WERI-Rb-1 (cell line): ENCODE results near the gene GNAQ.

Experiments used
- DNase-seq: peaks from one replicate; pipeline ENCODE4 v3.0.0-alpha.2; 2020
- H3K27ac ChIP-seq: fragments of 250-450 bp; sonication (Bioruptor Pico); 2 replicates; pipeline ENCODE4 v1.5.1; 2020; ENCODE audit warnings: mild to moderate bottlenecking, moderate library complexity
- H3K27me3 ChIP-seq: fragments of 250-450 bp; sonication (Bioruptor Pico); 2 replicates; pipeline ENCODE4 v1.5.1; 2021; ENCODE audit warnings: mild to moderate bottlenecking, low read depth, moderate library complexity; ENCODE audit not compliant: insufficient read depth, severe bottlenecking
- H3K36me3 ChIP-seq: fragments of 250-450 bp; sonication (Bioruptor Pico); 2 replicates; pipeline ENCODE4 v1.5.1; 2020; ENCODE audit warnings: mild to moderate bottlenecking, moderate library complexity
- H3K4me3 ChIP-seq: 2 replicates; pipeline ENCODE4 v1.5.1; 2011; ENCODE audit warnings: low read depth, mild to moderate bottlenecking, control low read depth, low read length
- H3K9me3 ChIP-seq: fragments of 250-450 bp; sonication (Bioruptor Pico); 2 replicates; pipeline ENCODE4 v1.5.1; 2021; ENCODE audit warnings: mild to moderate bottlenecking, moderate library complexity; ENCODE audit not compliant: severe bottlenecking
- TF ChIP-seq, protein P1 (sequence below): IDR thresholded peaks from 2 replicates; pipeline ENCODE4 v1.5.1; 2011; ENCODE audit warnings: low read depth, mild to moderate bottlenecking, control low read depth, inconsistent platforms, low read length

The GNAQ gene

DNA sequence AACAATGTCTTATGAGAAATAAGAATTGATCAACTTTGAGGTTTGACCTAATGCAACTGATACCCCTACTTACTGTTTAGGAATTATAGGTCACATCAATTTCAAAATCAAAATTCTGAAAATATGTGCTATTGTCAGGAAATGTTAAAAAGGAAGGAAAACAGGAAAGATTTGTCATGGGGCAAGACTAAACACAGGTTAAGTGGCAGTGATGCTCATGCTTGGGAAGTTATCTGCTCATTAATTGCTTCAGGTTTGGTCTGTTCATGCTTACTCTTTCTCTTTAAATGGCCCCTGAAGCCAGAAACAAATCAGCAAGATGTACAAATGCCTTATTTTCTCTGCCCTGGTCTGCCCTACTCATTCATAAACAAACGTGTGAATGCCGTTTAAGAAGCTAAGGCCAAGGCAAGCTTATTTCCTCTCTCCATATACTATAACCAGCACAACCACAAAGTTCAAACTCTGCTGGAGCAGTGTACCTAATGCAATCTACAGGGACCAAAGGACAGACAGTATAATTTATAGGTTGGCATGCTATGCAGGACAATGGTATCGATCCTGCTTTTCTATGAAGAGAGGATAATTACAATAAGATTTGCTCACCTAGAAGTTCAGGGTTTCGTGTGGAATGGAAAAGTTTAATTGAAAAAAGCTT, 177.2 kb downstream of the GNAQ start:
- H3K27me3 ChIP-seq, result no peaks in the 10 kb centered on the region
- no peak for DNase-seq
- H3K27ac ChIP-seq, result no peak overlapping the region
- H3K9me3 ChIP-seq, result no peaks in the 10 kb centered on the region
- H3K4me3 ChIP-seq, result no peak overlapping the region
- no peaks in the 10 kb centered on the region for H3K36me3 ChIP-seq
- TF ChIP-seq, protein P1, sequence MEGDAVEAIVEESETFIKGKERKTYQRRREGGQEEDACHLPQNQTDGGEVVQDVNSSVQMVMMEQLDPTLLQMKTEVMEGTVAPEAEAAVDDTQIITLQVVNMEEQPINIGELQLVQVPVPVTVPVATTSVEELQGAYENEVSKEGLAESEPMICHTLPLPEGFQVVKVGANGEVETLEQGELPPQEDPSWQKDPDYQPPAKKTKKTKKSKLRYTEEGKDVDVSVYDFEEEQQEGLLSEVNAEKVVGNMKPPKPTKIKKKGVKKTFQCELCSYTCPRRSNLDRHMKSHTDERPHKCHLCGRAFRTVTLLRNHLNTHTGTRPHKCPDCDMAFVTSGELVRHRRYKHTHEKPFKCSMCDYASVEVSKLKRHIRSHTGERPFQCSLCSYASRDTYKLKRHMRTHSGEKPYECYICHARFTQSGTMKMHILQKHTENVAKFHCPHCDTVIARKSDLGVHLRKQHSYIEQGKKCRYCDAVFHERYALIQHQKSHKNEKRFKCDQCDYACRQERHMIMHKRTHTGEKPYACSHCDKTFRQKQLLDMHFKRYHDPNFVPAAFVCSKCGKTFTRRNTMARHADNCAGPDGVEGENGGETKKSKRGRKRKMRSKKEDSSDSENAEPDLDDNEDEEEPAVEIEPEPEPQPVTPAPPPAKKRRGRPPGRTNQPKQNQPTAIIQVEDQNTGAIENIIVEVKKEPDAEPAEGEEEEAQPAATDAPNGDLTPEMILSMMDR, result no peak

DNA sequence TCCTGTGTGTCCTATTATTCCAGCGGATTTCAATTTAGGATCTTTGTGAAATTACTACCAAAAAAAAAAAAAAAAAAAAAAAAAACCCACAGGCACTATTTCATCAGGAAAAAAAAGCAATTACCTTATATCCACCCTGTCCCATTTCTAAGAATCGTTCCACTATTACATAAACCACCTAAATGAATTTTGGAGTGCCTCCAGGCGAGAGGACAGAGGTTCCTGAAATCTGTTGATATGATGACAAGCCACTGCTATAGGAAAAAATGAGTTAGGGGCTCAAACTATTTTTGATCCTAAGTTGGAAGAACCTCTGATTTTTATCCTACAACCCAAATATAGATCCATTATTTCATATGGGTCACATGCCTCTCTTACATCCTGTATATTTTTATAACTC, 177.9 kb downstream of the GNAQ start:
- H3K27ac ChIP-seq, result no peak overlapping the region
- no peaks in the 10 kb centered on the region for H3K27me3 ChIP-seq
- no peak overlapping the region for H3K4me3 ChIP-seq
- DNase-seq, result no peak
- no peaks in the 10 kb centered on the region for H3K9me3 ChIP-seq
- H3K36me3 ChIP-seq, result no peaks in the 10 kb centered on the region
- TF ChIP-seq, protein P1, result no peak

DNA sequence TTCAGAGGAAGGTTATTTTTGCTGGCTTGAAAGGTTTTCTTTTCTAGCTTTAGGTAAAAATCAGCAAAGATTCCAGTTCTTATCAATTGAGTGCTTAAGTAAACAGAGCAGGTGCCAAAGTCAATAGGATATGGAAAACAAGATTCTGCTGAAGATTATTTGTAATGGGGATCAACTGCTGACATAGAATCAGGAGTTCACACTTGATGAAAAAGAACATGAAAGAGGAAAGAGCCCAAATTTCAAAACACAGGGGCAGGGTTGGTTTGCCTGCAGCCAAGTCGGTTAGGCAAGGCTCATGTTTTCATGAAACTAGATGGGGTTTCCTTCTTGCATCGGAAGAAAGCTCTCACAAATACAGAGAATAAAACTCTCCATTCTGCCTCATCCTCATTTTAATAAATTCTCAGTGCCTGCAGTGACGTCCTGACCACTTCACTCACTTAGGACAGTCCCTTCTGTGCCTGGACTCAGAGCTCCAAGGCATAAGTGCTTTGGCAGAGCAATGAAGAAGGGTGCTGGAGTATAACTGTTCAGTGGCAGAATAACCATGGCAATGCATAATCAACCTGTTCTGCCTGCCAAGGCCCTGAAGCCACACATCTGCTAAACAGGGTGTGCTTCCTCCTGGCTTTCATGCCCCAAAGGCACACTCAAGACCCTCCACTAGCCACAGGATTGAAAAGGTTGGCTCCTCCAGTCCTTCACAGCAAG, 179.6 kb downstream of the GNAQ start:
- H3K27me3 ChIP-seq, result no peaks in the 10 kb centered on the region
- H3K36me3 ChIP-seq, result no peaks in the 10 kb centered on the region
- no peak for DNase-seq
- H3K27ac ChIP-seq, result no peak overlapping the region
- TF ChIP-seq, protein P1, result no peak
- no peaks in the 10 kb centered on the region for H3K9me3 ChIP-seq
- no peak overlapping the region for H3K4me3 ChIP-seq

DNA sequence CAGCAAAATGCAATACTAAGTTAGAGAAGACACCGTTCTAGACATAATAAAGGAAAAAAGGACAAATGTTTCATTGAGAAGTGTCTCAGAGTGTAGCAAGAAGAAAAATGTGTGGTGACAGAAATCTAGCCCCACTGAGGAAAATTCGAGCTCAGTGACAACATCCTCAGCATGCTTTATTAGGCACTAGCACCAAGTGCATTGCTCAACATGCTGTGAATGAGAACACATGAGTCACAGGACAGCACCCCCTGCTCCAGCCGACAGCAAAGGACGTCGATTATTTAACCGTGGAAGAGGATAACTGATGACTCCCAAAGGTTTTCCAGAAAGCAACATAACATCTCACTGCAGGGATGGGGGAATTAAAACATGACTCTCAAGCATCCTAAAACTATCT, 182.7 kb downstream of the GNAQ start:
- TF ChIP-seq, protein P1, result no peak
- Histone ChIP-seq H3K27me3 (no peaks in the 10 kb centered on the region), H3K4me3 (no peak overlapping the region), H3K36me3 (no peaks in the 10 kb centered on the region), H3K9me3 (no peaks in the 10 kb centered on the region), H3K27ac (no peak overlapping the region)
- no peak for DNase-seq

DNA sequence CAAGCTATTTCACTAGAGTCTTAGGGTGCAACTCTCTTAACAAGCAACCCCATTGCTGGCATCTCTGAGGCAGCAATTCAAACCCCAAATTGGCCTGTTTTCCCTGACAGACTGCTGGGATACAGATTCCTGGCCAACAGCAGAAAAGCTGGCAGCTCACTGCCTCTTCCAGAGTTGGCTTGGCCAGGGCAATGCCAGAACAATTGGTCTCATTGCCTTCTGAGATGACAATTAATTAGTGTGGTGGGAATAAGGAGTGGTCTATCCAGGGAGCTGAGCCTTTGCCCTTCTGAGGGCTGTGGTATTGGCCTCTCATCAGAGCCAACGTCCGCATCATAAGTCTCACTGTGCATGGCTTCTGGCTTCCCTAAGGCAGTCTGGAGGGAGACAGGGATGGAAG, 183.2 kb downstream of the GNAQ start:
- TF ChIP-seq, protein P1, result no peak
- Histone ChIP-seq H3K4me3 (no peak overlapping the region), H3K27me3 (no peaks in the 10 kb centered on the region)

More for the DNA sequence above, 183.2 kb downstream of the GNAQ start:
- DNase-seq, result no peak
- no peak overlapping the region for H3K27ac ChIP-seq
- H3K36me3 ChIP-seq, result no peaks in the 10 kb centered on the region
- no peaks in the 10 kb centered on the region for H3K9me3 ChIP-seq
